GM10847 (cell line): ENCODE results near the gene SLC48A1.

Experiments
- POLR2A ChIP-seq: IDR thresholded peaks from 2 replicates; pipeline ENCODE4 v1.6.1; 2011; ENCODE audit not compliant: insufficient read length; ENCODE audit errors: extremely low read depth

Gene SLC48A1

DNA sequence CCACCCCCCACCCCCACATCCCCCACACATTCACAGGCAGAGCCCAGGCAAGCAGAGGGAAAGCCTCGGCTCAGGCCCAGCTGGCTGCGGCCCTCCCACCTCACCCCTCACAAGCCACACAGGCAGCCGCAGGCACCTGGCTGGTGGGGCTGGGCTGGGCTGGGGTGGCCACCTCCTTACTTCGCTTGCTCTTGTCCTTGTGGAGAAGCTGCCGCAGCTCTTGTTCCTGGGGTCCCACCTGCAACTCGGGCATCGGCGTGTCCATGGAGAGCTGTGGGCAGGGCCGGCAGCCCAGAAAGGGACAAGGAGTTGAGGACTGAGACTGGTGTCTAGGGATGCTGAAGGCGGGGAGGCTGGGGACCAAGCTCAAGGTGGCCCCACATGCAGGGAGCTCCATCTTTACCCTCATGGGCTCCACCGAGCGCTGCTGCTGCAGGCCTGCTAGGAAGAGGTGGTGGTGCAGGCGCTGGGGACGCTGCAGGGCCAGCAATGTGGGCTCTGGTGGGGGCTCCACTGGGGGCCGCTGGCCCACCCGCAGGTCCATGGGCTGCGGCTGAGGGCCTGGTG lies 25.4 kb downstream of the SLC48A1 start:
- TF ChIP-seq POLR2A, result no peak

- TF ChIP-seq POLR2A, result no peak
Observed at GRCh38 chr12:47799357-47799955, 26.4 kb downstream of the SLC48A1 start.

GRCh38 chr12:47800582-47800981 lies 27.5 kb downstream of the SLC48A1 start:
- TF ChIP-seq POLR2A, result no peak

DNA sequence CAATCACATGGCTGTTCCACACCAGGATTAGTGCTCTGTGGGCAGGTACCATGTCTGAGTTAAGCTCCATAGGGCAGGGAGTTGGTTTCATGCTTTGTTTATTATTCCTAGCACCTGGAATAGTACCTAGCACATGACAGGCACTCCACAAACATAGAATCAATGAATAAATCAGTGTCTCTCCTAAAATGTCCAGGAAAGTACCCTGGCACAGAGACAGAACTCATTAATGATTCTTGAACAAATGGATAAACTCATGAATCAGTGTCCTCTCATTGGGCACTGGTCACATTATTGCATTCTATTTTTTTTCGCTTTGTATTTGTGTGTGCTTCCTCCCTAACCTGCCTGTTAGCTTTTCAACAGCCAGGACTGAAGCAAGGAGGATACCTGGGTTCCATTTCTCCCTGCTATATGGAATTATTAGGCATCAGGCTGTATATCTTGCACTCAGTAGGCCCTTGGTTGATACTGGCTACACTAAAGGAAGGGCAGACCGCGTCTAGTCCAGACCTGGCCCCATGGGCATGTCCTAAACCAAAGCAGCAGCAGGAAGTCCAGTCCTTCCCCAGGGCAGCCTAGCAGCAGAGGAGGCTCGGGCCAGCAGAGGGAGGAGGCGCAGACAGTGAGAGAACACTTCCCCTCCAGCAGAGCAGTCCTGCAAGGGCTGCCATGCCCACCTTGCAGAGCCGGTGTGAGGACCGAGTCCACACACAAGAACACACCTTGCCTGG lies 28.3 kb downstream of the SLC48A1 start:
- TF ChIP-seq POLR2A, result no peak

DNA sequence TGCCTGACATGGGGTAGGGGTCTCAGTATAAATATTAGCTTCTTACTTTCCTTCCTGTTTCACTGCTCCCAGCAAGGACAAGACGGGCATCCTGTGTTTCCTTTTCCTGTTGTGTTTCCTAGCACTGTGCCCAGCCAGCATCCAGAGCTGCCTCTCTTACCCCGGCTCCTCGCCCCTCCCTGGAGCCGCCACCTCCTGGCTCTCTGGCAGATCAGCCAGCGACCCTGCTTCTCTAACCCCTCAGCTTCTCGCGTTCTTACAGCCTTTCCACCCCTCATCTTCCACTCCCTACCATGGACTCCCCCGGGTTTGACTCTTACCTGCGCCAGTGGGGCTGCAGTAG lies 28.8 kb downstream of the SLC48A1 start:
- TF ChIP-seq POLR2A, result no peak

DNA sequence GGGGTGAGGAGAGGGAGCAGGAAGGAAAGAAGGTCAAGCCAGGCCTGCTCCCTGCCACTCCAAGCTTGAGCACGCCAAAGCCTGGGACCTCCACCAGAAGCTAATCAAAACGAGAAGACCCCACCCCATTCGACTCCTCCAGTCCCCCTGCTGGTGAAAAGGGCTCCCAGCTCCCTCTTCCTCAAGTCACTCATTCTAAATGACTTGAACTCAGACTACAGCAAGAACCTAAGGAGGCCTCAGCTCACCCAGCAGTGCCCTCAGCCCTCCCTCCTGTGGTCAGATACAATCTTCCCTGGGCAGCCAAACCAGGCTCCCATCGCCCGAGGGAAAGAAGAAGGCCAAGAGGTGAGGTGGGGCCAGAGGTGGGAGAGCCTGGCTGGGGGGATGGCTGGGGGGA lies 29.3 kb downstream of the SLC48A1 start:
- no peak for TF ChIP-seq POLR2A

DNA sequence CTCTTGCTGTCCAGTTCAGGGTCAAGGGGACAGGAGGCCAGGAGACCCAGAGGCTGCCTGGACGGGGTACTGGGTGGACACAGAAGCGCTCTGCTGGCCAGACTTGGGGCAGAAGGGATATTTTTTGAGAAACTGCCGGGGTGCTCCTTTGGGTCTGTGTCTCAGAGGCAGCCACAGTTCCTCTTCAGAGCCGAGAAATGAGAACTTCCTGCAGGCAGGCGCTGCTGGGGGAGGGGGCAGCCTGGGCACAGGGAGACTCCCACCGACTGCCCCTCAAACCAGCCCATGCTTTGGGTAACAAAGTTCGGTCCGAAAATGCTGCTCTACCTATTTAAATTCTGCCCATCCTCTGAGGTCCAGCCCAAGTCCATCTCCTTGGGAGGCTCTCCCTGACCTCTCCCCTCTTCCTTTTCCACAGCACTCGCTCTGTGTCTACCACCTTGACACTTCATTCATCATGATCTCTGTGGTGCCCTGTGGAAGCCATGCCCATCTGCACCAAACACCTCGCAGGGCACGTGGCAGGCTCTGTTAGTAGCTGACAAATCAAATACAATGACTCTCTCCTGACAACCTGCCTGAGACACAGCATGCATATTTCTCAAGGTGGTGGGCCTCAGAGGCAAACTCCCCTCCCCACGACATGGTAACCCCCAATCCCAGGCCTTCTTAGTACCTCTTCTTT lies 30.3 kb downstream of the SLC48A1 start:
- no peak for TF ChIP-seq POLR2A

DNA sequence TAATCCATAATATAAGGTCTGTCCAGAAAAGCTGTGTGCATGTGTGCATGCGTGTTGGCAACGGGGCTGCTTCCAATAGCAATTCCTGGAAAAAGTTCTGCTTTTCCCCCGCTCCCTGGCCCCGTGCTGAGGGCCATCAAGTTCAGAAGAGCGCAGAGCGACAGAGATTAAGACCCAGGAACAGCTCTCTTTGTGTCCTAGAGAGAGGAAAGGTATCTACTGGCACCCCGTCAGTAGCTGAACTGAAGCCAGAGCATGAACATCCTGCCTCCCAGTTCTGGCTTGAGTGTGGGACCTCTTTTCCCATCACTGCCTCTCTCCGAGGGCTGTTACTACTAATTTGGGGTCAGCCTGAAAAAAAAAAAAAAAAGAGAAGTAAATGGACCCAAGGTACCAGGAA lies 31.1 kb downstream of the SLC48A1 start:
- TF ChIP-seq POLR2A, result no peak

DNA sequence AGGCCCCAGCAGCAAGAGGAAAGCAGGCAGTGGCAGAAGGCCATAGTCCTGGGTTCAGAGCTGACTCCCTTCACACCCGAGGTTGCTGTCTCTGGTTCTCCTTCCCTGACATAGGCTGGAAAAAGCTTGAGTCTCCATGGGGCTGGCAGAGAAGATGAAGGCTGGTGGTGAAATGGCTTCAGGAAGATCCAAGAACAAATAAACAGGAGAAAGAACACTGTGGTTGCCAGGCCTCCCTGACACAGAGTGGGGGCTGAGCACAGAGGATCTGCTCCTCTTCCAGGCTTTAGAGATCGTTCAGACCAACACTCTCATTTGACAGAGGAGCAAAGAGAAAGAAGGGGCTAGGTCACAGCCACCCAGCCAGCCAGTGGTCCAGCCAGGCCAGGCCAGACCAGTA lies 32.4 kb downstream of the SLC48A1 start:
- TF ChIP-seq POLR2A, result no peak

- no peak for TF ChIP-seq POLR2A
Observed at GRCh38 chr12:47807338-47807737, 34.3 kb downstream of the SLC48A1 start.

DNA sequence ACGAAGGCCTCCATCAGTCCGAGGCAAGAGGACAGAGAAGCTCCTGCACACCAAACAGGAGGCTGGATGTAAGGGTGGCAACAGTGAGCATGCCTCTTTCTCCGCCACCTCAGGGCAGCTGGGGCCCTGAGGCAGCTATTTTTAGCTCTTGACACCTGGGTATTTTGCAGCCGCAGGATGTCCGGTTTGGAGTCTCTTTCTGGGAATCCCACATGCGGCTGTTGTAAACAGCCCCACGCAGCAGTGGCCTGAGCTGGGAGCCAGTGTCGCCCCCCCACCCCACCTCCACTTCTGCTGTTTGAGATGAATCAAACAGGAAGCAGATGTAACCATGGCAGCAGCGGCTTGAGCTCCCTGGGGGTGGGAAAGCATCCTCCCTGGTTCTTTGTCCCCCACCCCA lies 35.0 kb downstream of the SLC48A1 start:
- TF ChIP-seq POLR2A, result no peak

GRCh38 chr12:47808574-47809365 lies 35.7 kb downstream of the SLC48A1 start:
- no peak for TF ChIP-seq POLR2A

DNA sequence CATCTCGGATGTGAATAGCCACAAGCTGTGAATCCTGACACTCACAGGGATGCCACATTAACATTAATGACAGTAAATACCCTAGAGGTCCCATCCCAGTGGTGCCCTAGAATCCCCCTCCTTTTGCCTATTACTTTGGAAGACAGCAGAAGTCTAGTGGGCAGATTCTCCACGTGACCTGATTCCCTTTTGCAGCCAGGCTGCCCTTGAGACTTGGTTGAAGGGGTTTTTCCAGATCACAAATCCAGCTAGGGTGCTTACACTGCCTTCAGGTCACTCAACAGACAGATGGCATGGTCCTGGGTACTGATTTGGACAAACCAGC lies 38.0 kb downstream of the SLC48A1 start:
- no peak for TF ChIP-seq POLR2A

- no peak for TF ChIP-seq POLR2A
Observed at GRCh38 chr12:47811581-47812484, 38.8 kb downstream of the SLC48A1 start.
